ENCODE results near the gene PCCA.

DNA sequence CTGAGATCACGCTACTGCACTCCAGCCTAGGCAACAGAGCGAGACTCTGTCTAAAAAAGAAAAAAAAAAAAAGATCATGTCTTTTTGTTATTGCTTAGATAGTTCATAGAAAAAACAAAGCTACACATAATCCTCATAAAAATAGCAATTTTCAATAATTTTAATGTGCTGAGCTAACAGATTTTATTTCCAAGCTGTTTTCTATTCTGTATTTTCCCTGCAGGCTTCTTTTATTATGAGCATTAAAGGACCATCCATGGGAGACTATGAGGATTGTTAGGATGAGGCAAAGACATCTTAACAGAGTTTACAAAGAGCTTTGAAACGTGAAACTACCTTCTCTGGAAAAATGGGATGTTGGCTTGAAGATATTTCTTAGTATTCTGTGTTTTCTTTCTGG is 71.6 kb downstream of the PCCA start:
- TF ChIP-seq, protein P1, sequence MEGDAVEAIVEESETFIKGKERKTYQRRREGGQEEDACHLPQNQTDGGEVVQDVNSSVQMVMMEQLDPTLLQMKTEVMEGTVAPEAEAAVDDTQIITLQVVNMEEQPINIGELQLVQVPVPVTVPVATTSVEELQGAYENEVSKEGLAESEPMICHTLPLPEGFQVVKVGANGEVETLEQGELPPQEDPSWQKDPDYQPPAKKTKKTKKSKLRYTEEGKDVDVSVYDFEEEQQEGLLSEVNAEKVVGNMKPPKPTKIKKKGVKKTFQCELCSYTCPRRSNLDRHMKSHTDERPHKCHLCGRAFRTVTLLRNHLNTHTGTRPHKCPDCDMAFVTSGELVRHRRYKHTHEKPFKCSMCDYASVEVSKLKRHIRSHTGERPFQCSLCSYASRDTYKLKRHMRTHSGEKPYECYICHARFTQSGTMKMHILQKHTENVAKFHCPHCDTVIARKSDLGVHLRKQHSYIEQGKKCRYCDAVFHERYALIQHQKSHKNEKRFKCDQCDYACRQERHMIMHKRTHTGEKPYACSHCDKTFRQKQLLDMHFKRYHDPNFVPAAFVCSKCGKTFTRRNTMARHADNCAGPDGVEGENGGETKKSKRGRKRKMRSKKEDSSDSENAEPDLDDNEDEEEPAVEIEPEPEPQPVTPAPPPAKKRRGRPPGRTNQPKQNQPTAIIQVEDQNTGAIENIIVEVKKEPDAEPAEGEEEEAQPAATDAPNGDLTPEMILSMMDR (IDR thresholded peaks at IDR 0.05; ENCODE audit: low read depth, low read length, missing input control) = no peak
- TF ChIP-seq SP1 (IDR thresholded peaks at IDR 0.05) = no peak
- TF ChIP-seq RXRA (IDR thresholded peaks at IDR 0.05) = no peak
- TF ChIP-seq TAF1 (conservative IDR thresholded peaks at IDR 0.05) = no peak
- TF ChIP-seq, protein P2, sequence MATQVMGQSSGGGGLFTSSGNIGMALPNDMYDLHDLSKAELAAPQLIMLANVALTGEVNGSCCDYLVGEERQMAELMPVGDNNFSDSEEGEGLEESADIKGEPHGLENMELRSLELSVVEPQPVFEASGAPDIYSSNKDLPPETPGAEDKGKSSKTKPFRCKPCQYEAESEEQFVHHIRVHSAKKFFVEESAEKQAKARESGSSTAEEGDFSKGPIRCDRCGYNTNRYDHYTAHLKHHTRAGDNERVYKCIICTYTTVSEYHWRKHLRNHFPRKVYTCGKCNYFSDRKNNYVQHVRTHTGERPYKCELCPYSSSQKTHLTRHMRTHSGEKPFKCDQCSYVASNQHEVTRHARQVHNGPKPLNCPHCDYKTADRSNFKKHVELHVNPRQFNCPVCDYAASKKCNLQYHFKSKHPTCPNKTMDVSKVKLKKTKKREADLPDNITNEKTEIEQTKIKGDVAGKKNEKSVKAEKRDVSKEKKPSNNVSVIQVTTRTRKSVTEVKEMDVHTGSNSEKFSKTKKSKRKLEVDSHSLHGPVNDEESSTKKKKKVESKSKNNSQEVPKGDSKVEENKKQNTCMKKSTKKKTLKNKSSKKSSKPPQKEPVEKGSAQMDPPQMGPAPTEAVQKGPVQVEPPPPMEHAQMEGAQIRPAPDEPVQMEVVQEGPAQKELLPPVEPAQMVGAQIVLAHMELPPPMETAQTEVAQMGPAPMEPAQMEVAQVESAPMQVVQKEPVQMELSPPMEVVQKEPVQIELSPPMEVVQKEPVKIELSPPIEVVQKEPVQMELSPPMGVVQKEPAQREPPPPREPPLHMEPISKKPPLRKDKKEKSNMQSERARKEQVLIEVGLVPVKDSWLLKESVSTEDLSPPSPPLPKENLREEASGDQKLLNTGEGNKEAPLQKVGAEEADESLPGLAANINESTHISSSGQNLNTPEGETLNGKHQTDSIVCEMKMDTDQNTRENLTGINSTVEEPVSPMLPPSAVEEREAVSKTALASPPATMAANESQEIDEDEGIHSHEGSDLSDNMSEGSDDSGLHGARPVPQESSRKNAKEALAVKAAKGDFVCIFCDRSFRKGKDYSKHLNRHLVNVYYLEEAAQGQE (IDR thresholded peaks at IDR 0.05) = no peak
- TF ChIP-seq RAD21 (IDR thresholded peaks at IDR 0.05) = no peak
- TF ChIP-seq JUND (IDR thresholded peaks at IDR 0.05) = no peak
- TF ChIP-seq, protein P3, sequence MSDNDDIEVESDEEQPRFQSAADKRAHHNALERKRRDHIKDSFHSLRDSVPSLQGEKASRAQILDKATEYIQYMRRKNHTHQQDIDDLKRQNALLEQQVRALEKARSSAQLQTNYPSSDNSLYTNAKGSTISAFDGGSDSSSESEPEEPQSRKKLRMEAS (IDR thresholded peaks at IDR 0.05) = no peak
- TF ChIP-seq GABPA (IDR thresholded peaks at IDR 0.05 in 1 of 2, conservative IDR thresholded peaks at IDR 0.05 in 1 of 2) = no peak

Measured in liver (tissue), 3 donors.